ENCODE data around the gene ELANE. TPM values are rescaled to one million over a fixed set of nuclear protein-coding genes. Genes with fewer than 3 reads are reported as not detected.

Gene ELANE
- total and polyA plus RNA-seq, 9 of the 15 experiments (the other 6 are each of a cell fraction or from before 2014, with no cell fraction given): not detected

GRCh38 chr19:900043-900301 is 47.9 kb downstream of the ELANE start (continued):
- no peak for TF ChIP-seq SFPQ (IDR thresholded peaks at IDR 0.05; ENCODE audit: low read depth, low read length)
- TF ChIP-seq ZNF133 (CRISPR knock-in tag; IDR thresholded peaks at IDR 0.05): no peak
- no peak for TF ChIP-seq E2F3 (CRISPR knock-in tag; IDR thresholded peaks at IDR 0.05)
- TF ChIP-seq CHAMP1 (IDR thresholded peaks at IDR 0.05): no peak
- TF ChIP-seq CBFB (CRISPR knock-in tag; IDR thresholded peaks at IDR 0.05): peak; percentile 53; the same call in 1 of the 2 replicates
- no peak for TF ChIP-seq ZNF12 (CRISPR knock-in tag; IDR thresholded peaks at IDR 0.05)
- no peak for TF ChIP-seq POLR2AphosphoS5 (IDR thresholded peaks at IDR 0.05; ENCODE audit: control insufficient read depth, insufficient read depth, low read depth, low read length)
- TF ChIP-seq ARHGAP35 (IDR thresholded peaks at IDR 0.05; ENCODE audit: partially characterized antibody): no peak
- TF ChIP-seq HES1 (IDR thresholded peaks at IDR 0.05; ENCODE audit: low read depth): no peak
- no peak for TF ChIP-seq BCLAF1 (IDR thresholded peaks at IDR 0.05; ENCODE audit: borderline replicate concordance in 1 of 2, control insufficient read depth in 1 of 2, low read depth in 2 of 2, low read length in 1 of 2)
- TF ChIP-seq LCOR (CRISPR knock-in tag; IDR thresholded peaks at IDR 0.05): no peak
- 0 out of 2 replicates have a peak, but pooled peaks have one; percentile 3 for TF ChIP-seq GABPB1 (CRISPR knock-in tag; IDR thresholded peaks at IDR 0.05)
- TF ChIP-seq ATF2 (CRISPR knock-in tag; IDR thresholded peaks at IDR 0.05): no peak
